ENCODE measurements around the gene RAD9B. TPM values are rescaled to one million over a fixed set of nuclear protein-coding genes. Genes with fewer than 3 reads are reported as not detected.
"Not testable (repeated sequence)": the region's sequence is repeated elsewhere in the genome, so short reads cannot be mapped to it uniquely, and the experiment has no call there.

The RAD9B gene
- total RNA-seq, 1 donor from 2014 or later: 0.51 TPM

DNA sequence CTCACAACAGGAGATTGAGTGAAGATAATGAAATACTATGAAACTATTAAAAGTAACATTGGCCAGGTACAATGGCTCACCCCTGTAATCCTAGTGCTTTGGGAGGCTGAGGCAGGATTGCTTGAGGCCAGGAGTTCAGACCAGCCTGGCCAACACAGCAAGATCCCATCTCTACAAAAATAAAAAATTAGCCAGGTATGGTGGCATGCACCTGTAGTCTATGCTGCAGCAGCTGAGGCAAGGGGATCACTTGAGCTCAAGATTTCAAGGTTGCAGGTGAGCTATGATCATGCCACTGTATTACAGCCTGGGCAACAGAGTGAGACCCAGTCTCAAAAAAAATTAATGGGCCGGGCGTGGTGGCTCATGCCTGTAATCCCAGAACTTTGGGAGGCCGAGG lies 14.9 kb downstream of the RAD9B start:
- no peaks in the 10 kb centered on the region for H3K9me3 Mint-ChIP-seq
- H3K27ac Mint-ChIP-seq: no peak overlapping the region
- H3K4me1 Mint-ChIP-seq: no peaks in the 10 kb centered on the region
- TF ChIP-seq, protein P1, sequence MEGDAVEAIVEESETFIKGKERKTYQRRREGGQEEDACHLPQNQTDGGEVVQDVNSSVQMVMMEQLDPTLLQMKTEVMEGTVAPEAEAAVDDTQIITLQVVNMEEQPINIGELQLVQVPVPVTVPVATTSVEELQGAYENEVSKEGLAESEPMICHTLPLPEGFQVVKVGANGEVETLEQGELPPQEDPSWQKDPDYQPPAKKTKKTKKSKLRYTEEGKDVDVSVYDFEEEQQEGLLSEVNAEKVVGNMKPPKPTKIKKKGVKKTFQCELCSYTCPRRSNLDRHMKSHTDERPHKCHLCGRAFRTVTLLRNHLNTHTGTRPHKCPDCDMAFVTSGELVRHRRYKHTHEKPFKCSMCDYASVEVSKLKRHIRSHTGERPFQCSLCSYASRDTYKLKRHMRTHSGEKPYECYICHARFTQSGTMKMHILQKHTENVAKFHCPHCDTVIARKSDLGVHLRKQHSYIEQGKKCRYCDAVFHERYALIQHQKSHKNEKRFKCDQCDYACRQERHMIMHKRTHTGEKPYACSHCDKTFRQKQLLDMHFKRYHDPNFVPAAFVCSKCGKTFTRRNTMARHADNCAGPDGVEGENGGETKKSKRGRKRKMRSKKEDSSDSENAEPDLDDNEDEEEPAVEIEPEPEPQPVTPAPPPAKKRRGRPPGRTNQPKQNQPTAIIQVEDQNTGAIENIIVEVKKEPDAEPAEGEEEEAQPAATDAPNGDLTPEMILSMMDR (IDR thresholded peaks at IDR 0.05; ENCODE audit: unreplicated experiment): no peak
- H3K27me3 Mint-ChIP-seq (ENCODE audit: low read depth): peaks cover 6% of the 10 kb centered on the region
- no peaks in the 10 kb centered on the region for H3K36me3 Mint-ChIP-seq
- DNase-seq (ENCODE audit: low spot score in 2 of 2, unreplicated experiment in 2 of 2): no peak
- no peak overlapping the region for H3K4me3 Mint-ChIP-seq

DNA sequence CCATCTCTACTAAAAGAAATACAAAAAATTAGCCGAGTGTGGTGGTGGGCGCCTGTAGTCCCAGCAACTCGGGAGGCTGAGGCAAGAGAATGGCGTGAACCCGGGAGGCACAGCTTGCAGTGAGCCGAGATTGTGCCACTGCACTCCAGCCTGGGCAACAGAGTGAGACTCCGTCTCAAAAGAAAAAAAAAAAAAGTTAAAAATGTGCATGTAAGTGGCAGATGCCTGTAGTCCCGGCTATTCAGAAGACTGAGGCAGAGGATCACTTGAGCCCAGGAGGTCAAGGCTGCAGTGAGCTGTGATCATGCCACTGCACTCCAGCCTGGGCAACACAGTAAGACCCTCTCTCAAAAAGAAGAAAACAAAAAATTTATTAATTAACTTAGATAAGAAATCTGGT lies 15.9 kb downstream of the RAD9B start:
- H3K27me3 Mint-ChIP-seq (ENCODE audit: low read depth); H3K36me3 Mint-ChIP-seq; H3K27ac Mint-ChIP-seq; H3K9me3 Mint-ChIP-seq; H3K4me1 Mint-ChIP-seq; H3K4me3 Mint-ChIP-seq; DNase-seq (ENCODE audit: low spot score in 2 of 2, unreplicated experiment in 2 of 2): not testable (repeated sequence)

DNA sequence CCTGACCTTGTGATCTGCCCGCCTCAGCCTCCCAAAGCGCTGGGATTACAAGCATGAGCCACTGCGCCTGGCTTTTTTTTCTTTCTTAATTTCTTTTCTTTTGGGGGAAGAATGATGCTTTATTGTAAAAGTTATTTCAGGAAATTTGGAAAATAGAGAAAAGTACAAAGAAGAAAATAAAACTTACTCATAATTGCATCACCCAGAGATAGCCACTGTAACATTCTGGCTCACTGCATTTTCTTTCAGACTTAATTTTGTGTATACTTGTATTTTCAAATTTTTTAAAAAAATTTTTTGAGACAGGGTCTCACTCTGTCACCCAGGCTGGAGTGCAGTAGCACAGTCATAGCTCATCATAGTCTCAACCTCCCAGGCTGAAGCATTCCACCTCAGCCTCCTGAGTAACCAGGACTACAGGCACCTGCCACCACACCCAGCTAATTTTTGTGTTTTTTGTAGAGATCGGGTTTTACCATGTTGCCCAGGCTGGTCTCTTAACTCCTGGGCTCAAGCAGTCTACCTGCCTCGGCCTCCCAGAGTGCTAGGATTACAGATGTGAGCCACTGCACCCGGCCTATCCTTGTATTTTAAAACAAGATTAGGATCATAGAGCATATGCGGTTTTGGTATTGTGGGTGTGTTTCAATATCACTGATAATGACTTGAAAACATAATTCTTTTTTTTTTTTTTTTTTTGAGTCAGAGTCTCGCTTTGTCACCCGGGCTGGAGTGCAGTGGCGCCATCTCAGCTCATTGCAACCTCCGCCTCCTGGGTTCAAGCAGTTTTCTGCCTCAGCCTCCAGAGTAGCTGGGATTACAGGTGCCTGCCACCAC lies 19.0 kb downstream of the RAD9B start:
- H3K4me3 Mint-ChIP-seq; H3K27me3 Mint-ChIP-seq (ENCODE audit: low read depth); DNase-seq (ENCODE audit: low spot score in 2 of 2, unreplicated experiment in 2 of 2); H3K4me1 Mint-ChIP-seq; H3K27ac Mint-ChIP-seq; H3K36me3 Mint-ChIP-seq; H3K9me3 Mint-ChIP-seq: not testable (repeated sequence)

DNA sequence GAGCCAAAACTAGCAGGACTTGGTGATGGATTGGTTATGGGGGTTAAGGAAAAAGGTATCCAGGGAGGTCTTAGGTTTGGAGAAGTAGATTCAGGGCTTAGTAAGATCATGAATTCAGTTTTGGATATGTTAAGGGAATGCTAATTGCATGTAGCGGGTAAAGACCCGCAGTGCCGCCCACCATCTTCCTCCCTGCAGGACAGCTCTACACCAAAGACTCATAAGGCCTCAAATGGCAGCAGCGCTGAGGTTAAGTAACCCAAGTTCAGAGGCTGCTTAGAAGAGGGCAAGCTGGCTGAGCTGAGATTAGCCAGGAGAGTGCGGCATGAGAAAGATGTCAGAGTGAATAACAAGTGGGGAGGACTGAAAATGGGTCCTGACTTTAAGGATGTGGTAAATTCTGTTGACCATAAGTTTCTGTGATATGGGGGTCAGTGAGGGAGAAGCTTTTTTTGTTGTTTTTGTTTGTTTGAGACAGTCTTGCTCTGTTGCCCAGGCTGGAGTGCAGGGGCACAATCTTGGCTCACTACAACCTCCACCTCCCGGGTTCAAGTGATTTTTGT lies 26.2 kb downstream of the RAD9B start:
- Mint-ChIP-seq H3K27me3 (ENCODE audit: low read depth) (no peaks in the 10 kb centered on the region), H3K9me3 (no peaks in the 10 kb centered on the region), H3K4me1 (no peaks in the 10 kb centered on the region), H3K27ac (no peak overlapping the region), H3K4me3 (no peak overlapping the region), H3K36me3 (peaks cover 9% of the 10 kb centered on the region)
- TF ChIP-seq, protein P1 (IDR thresholded peaks at IDR 0.05; ENCODE audit: unreplicated experiment): no peak
- no peak for DNase-seq (ENCODE audit: low spot score in 2 of 2, unreplicated experiment in 2 of 2)

DNA sequence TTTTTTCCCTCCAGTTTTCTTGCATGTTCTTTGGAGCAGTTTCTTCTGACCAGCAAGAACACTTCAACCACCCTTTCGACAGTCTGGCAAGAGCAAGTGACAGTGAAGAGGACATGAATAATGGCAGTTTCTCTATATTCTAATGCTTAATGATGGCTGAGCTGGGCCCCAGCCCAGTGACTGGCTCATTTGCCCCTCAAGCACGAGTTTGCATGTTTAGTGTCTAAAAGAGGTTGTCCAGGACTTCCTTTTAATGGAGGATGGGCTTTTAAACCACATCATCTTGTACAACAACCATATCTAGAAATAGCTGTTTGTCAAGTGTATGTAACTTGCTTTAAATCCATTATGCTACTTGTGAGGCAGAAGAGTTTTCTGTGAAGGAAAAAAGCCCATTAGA lies 28.4 kb downstream of the RAD9B start:
- no peaks in the 10 kb centered on the region for H3K9me3 Mint-ChIP-seq
- H3K36me3 Mint-ChIP-seq: peaks cover 11% of the 10 kb centered on the region
- no peak overlapping the region for H3K27ac Mint-ChIP-seq
- H3K4me3 Mint-ChIP-seq: no peak overlapping the region
- H3K27me3 Mint-ChIP-seq (ENCODE audit: low read depth): no peaks in the 10 kb centered on the region
- no peak for DNase-seq (ENCODE audit: low spot score in 2 of 2, unreplicated experiment in 2 of 2)
- H3K4me1 Mint-ChIP-seq: peaks cover 5% of the 10 kb centered on the region
- TF ChIP-seq, protein P1 (IDR thresholded peaks at IDR 0.05; ENCODE audit: unreplicated experiment): no peak

DNA sequence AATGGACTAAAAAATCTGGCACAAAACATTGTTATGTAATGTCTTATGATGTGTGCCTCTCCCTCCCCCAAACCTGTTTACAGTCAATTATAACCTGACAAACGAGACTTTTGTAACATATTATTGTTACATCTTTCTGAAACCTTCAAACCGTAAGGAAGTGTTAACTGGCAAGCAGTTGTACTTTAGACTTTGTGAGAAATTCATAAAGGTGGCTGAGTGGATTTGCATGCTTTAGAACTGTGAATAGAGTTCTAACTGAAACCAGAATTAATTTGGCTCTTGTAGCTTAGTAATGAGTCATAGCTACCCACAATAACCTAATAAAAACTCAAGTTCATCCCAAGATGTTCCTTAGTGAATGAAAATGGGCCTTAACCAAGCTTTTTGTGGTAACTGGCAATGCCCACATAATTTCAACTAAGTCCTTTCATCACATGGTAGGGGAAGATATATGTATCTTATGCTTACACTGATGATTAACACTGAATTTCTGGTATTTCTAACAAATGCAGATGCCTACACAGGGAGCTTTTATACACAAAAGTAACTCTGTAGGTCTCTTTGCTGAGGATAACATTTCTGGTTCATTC lies 29.7 kb downstream of the RAD9B start:
- H3K27me3 Mint-ChIP-seq (ENCODE audit: low read depth): no peaks in the 10 kb centered on the region
- peaks cover 5% of the 10 kb centered on the region for H3K4me1 Mint-ChIP-seq
- TF ChIP-seq, protein P1 (IDR thresholded peaks at IDR 0.05; ENCODE audit: unreplicated experiment): no peak
- H3K27ac Mint-ChIP-seq: no peak overlapping the region
- H3K36me3 Mint-ChIP-seq: peaks cover 12% of the 10 kb centered on the region
- H3K9me3 Mint-ChIP-seq: no peaks in the 10 kb centered on the region
- no peak overlapping the region for H3K4me3 Mint-ChIP-seq
- DNase-seq (ENCODE audit: low spot score in 2 of 2, unreplicated experiment in 2 of 2): no peak
